ENCODE measurements around the gene SLC1A7.

SLC1A7 gene

GRCh38 chr1:53075206-53075605 lies 67.2 kb downstream of the SLC1A7 start:
- no peak for DNase-seq

DNA sequence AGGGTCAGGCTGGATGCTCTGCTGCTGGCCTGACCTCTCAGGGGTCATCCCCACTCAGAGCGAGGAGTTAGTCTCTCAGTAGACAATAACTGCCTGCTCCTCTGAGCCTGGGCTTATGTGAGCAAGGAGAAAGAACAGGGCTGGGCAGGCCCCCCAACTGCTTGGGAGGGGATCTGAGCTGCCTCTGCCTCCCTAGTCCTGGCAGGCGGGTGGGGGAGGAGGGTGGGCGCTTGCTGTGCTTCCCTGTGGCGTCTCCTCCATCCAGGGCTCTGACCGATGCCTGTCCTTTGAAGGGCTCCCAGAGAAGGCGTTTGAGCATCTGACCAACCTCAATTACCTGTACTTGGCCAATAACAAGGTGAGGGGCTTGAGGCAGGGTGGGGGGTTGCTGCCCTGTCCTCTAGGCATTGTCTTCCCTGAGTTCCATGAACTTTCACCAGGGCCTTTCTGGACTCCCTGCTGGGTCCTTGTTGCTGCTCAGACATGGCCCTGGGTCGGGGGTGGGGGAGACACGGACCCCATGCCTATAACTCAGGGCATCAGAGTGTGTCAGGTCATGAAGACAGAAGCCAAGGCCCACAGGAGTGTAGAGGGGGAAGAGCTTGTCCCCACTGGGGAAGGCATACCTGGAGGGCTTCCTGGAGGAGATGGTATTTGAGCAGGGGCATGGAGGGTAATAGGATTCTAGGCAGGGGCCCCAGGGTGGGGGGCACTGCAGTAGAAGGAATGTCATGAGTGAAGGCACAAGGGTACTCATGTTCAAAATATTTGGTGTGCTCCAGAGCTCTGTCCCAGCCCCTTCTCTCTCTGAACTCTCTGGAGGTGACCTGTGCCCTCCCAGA lies 67.9 kb downstream of the SLC1A7 start:
- DNase-seq, result no peak

DNA sequence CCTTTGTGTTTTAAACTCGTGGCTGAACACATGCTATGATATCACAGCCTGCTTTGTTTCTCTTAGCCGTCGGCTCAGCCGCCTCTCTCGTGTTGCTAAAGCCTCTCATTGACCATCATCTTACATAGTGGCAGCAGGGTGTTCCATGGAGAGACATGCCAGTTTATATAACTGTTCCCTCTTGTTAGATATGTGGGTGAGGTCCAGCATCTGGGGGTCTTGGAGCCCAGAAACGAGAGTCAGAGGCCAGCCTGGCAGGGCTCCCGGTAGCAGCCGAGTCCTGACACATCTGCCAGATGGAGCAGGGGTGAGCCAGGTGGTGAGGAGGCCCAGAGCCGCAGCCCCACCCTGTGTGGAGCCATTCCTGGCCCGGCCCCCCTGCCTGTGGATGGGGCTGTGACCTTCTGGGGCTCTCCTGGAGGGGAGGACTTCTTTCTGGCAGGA lies 68.5 kb downstream of the SLC1A7 start:
- DNase-seq, result peak; percentile 92

DNA sequence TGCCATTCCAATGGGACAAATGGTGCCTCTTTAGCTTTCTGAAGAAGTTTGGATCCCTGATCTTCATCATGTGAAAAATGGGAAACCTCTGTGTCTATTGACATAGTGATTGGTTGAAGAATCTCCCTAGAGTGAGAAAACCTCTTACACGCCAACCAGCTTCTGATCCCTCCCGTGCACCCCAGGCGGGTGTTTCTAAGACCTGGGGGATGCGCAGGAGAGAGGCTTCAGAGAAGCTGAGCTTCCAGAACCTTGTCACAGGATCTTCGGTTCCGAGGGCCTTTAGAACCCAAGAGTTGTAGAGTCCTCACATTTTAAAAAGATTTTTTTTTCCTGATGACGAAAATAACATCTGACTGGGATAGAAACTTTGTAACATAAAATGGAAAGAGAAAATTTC lies 69.2 kb downstream of the SLC1A7 start:
- DNase-seq, result no peak

DNA sequence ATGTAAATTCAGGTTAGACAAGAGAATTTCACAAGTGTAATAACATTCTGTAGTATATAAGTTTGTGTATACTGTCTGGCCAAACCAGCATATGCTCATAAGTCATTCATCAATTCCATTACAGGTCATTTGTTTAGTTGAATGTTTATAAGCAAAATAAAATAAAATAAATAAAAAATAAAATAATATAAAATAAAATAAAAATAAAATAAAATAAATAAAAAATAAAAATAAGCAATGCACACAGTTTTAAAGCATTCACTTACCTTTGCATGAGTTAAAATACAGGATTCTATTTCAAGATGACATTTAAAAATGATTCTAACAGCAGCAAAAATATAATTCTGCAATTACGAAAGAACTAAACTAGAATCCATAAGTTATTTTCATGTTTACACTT lies 70.5 kb downstream of the SLC1A7 start:
- no peak for DNase-seq

DNA sequence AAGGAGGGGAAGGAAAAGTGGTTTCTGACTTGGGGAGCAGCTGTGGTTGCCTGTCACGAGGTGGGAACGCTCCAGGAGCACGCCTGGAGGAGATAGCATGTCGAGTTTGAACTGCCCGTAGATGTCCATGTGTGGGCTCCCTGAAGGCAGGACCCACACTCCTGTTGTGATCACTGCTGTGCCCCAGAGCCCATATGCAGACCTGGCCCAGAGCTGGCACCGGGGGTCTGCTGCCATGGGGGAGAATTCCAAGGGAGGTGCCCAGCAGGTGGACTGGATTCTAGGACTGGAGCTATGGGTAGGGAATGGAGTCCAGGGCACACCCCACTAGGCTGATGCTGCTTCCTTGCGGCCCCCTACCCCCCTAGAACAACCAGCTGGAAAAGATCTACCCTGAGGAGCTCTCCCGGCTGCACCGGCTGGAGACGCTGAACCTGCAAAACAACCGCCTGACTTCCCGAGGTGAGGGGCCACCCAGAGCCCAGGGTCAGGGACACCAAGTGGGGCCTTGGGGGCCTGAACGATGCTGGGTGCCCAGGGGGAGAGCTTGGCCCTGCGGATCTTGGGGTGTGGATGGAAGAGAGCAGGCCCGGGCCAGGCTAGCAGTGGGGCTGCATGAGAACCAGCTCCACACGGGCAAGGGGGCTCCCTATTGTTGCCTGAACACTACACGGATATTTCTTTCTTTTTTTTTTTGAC lies 71.1 kb downstream of the SLC1A7 start:
- no peak for DNase-seq

GRCh38 chr1:53070621-53071020 lies 71.8 kb downstream of the SLC1A7 start:
- DNase-seq, result no peak

DNA sequence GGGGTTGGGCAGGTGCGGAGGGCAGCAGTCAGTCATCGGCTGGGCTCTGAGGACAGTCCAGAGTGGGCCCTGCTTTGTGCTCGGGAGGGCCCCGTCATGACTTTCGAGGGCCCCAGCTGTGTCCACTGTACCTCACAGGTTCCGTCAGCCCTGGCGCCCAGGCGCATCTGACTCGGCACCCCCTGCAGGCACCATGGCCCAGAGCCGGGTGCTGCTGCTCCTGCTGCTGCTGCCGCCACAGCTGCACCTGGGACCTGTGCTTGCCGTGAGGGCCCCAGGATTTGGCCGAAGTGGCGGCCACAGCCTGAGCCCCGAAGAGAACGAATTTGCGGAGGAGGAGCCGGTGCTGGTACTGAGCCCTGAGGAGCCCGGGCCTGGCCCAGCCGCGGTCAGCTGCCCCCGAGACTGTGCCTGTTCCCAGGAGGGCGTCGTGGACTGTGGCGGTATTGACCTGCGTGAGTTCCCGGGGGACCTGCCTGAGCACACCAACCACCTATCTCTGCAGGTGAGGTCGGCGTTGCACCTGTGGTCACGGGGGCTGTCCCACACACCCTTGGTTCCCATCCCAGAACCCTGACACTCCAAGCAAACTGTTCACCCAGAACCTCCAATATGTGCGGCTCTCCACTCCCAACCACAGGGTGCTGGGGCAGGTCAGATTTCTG lies 72.6 kb downstream of the SLC1A7 start:
- DNase-seq, result no peak

DNA sequence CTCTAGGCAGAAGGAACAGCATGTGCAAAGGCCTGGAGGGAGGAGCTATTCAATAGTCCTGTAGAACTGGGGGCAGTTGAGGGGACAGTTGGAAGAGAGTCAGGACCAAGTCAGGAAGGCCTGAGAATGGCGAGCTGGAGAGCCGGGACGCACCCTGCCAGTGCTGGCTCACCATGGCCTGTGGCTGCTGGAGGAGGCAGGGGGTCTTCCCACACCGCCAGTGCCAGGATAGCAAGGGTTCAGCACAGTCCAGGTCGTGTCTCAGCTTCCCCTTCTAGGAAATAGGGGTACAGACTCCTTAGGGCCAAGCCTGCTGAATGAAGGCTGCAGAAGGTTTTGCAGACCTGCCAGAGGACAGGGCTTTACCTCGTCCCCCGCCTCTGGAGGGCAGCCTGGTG lies 73.2 kb downstream of the SLC1A7 start:
- DNase-seq, result no peak

DNA sequence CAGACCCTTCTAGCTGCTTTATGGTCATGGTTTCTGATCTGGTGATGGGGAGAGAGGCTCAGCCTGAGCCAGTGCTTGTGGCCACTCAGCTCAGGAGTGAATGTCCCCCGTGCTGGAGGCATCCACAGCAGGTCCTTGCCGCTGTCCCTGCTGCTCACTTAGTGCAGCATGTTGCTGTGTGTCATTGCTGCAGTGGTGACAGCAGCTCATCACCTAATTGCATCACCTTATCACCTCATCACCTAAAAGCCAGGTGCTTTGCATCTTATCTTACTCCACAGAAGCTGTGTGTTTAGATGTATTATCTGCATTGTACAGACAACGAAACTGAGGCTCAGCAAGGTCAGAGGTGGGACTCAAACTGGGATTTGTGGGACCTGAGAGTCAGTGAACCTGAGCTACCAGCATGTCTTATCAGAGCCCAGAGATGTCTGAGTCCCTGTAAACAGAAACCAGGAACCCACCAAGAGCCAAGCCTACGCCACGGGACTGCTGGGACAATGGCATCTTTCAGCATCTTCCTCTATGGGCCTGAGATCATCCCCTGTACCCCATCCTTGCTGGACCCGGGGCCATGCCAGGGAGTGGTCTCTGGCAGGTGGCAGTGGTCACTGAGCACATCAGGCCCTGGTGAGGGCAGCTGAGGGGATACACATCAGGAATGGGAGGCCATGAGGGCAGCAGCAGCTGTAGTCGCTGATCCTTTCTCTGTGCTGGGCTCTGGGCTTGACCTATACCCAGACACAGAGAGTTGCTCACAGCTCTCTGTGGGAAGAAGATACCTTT lies 73.9 kb downstream of the SLC1A7 start:
- no peak for DNase-seq

DNA sequence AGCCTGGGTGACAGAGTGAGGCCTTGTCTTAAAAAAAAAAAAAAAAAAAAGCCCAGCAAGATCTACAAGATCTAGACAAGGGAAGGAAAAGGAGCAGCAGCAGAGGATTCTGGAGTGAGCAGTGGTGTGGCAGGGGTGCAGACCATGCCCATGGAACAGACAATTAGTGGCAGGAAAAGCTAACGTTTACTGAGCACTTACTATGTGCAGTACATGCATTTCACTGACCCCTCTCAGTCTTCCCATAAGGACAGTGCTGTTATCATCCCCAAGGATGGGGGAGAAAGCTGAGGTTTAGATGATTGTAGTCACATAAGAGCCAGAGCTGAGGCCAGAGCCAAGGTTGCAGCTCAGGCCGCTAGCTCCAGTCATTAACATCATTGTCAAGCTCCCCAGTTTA lies 74.6 kb downstream of the SLC1A7 start:
- no peak for DNase-seq

GRCh38 chr1:53066891-53067738 lies 75.3 kb downstream of the SLC1A7 start:
- DNase-seq, result no peak

DNA sequence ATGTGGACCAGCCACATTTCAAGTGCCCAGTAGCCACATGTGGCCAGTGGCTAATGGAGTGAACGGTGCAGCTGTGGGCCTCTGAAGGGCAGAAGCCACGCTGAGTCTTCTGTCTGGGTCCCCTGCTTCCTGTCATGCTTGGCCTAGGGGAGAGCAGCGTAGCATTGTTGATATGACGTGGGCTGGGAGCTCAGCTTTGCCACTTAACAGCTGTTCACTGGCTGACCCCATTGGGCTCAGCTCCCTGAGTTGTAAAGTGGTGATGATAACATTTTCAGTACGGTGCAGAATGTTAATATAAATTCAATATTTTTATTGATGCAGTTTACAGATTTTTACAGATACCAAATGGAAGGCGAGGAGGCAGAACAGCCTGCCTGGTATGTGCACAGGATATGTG lies 76.0 kb downstream of the SLC1A7 start:
- DNase-seq, result no peak

- DNase-seq, result no peak
Measured at GRCh38 chr1:53065391-53065790, 77.0 kb downstream of the SLC1A7 start.

DNA sequence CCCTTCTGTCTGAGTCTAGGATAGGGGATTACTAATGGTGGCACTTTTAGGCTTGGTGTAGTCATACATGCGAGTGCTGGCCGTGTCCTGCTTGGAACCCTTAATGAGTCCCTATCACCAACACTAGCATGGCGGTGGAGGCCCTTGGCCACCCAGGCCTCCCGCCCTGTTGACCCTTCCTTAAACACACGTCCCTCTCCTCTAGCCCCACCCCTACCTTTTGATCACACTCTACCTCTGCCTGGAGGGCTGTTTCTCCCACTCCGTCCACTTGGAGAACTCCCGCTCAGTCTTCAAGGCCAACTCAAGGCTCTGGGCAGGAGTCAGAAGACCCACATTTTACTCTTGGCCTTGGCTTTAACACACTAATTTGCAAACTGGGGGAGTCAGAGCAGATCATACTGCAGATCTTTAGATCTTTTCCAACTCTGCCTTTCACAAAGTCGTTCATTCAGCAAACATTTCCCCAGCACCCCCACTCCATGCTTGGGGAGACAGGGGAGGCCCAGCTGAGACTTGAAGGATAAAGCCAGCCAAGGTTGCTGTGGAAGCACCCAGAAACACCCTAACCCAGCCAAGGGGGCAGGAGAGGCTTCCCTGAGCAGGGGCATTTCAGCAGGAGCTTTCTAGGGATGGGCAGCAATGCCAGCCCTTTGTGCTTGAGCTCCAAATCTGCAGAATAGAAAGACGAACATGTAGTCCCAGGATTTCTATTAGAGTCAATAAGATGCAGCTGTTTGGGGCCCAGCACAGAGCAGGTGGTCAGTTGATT lies 78.5 kb downstream of the SLC1A7 start:
- no peak for DNase-seq

DNA sequence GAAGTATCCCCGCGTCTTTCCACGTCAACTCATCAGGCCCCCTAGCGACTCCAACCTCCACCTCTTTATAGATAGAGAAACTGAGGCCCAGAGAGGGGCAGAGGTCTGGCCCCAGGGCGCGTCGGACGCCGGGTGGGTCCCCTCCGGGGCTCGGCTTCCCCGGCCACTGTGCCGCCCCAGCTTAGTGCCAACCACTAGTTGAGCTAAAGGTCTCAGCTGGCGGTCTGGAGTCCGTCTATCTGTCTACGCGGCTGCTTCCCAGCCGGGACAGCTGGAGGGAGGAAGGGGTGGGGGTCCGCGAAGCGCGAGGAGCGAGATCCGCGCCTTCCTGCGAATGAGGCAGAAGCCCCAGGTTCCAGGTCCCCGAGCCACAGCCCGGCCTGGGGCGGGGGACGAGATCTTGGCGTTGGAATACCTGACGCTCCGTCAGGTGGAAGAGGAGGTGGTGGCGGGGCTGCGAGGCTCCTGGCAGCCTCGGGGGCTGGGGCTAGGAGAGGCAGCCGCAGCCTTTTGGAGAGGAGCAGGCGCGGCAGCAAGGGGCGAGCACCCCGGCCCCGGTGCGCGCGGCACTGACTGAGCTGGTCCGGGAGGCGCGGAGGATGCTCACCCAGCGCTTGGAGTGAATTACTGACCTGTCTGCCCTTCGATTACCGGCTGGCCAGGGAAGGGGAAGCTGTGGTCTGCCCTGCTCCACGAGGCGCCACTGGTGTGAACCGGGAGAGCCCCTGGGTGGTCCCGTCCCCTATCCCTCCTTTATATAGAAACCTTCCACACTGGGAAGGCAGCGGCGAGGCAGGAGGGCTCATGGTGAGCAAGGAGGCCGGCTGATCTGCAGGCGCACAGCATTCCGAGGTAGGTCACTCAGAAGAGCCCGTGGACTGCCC lies 79.5 kb downstream of the SLC1A7 start:
- DNase-seq, result no peak

DNA sequence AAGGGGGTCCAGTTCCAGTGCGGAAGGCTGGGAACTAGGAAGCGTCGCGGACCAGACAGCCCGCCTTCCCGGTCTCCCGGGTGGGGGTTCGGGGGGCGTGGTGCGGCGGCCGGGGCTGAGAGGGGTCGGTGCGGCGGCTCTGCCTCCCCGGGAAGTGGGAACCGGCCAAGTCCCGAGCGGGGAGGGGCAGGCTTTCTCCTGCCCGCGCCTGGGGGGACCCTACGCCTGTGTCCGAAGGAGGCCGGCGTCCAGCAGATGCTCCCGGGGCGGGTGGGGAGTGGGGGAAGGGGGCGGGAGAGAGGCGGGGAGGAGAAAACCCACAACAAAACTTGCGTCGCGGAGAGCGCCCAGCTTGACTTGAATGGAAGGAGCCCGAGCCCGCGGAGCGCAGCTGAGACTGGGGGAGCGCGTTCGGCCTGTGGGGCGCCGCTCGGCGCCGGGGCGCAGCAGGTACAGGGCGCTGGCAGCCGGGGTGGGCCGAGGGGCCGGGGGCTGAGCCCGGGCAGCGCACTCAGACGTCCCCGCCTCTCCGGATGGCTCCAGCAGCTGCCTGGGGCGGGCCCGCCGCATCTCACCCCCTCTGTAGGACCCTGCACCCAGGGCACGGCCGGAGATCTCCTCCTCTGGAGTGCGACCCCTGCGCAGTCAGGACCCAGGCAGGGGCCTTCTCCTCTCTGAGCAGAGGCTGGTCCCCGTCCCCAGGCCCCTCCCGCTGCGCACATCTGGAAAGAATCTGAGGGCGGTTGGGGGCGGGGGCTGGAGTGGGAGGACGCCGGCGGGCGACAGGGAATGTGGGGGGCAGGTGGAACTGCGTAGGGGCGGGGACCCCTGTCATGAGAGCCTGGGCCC lies 80.4 kb downstream of the SLC1A7 start, which contains the start of gene PODN:
Gene PODN (plus strand): TSS at position 355 of the 849 bp plus-strand sequence. CDS start 7,643 bp downstream, outside the sequence.
- peak; percentile 12 for DNase-seq

DNA sequence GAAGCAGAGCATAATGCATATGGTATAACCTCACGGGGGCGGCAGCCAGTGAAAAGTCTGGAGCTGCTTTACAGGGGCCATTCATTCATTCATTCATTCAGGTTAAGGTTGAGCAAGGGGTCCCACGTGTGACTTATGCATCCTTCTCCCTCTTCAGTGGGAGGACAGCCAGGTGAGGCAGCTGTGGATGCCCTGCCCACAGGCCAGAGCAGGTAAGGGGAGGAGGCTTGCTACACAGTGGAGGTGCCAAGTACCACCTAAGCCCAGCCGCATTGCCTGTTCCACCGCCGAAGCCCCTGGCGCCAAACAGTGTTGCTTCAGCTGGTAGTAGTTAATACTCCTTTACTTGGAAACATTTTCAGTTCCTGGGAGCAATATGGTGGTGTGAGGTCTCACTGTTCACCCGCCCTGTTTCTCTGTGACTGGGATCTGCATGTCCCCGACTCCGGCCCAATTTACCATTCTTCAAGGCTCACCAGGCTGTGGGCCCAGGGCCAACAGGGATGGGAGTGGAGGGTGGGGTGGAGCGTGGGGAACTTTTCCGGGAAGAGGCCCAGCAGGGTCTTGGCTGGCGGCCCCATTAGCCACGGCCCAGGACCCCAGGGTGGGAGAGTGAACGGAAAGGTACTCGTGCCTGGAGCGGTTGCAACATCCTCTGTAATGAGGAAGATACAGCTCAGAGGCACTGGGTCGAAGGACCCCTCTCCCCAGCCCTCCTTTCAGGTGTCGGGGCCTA lies 81.1 kb downstream of the SLC1A7 start:
- no peak for DNase-seq
